H1 (cell line): ENCODE measurements around the gene E2F8.

Experiments used
- CTCF ChIP-seq, 3 experiments: IDR thresholded peaks; 1 replicate in 2 of 3; 2 replicates in 1 of 3; pipeline versions ENCODE4 v1.5.1 to v1.6.1; 2011; ENCODE audit warnings: low read length in 3 of 3, mild to moderate bottlenecking in 3 of 3, inconsistent platforms in 2 of 3, low read depth in 1 of 3, moderate library complexity in 1 of 3; ENCODE audit not compliant: insufficient read depth in 1 of 3; ENCODE audit errors: control extremely low read depth in 1 of 3
- EZH2 ChIP-seq: fragments of 200-600 bp; sonication (generic); IDR thresholded peaks from 2 replicates; pipeline ENCODE4 v1.7.1; 2012; ENCODE audit warnings: low read depth, mild to moderate bottlenecking, moderate library complexity, low read length, inconsistent platforms; ENCODE audit not compliant: severe bottlenecking
- POLR2A ChIP-seq, 2 experiments: IDR thresholded peaks; 1 replicate in 1 of 2; 2 replicates in 1 of 2; pipeline ENCODE4 v1.6.1; 2011; ENCODE audit warnings: low read depth in 2 of 2, low read length in 2 of 2, mild to moderate bottlenecking in 2 of 2; ENCODE audit errors: control extremely low read depth in 1 of 2
- SIN3A ChIP-seq, 2 experiments: IDR thresholded peaks in 1 of 2; conservative IDR thresholded peaks in 1 of 2; 2 replicates each; pipeline ENCODE4 v1.6.1; 2011 to 2012; ENCODE audit warnings: low read length in 2 of 2, improper control_type of control experiment in 1 of 2, low read depth in 1 of 2, mild to moderate bottlenecking in 1 of 2
- SIX5 ChIP-seq: IDR thresholded peaks from 2 replicates; pipeline ENCODE4 v1.6.1; 2011; ENCODE audit warnings: mild to moderate bottlenecking, low read depth, low read length

- peak; percentile 54 to 85; a peak in 2 of 4 replicates for TF ChIP-seq SIN3A (conservative IDR thresholded peaks at IDR 0.05 in 1 of 2, IDR thresholded peaks at IDR 0.05 in 1 of 2; ENCODE audit: low read depth in 1 of 2, low read length in 2 of 2)
- no peak for TF ChIP-seq CTCF (IDR thresholded peaks at IDR 0.05; ENCODE audit: control extremely low read depth in 1 of 3, insufficient read depth in 1 of 3, low read depth in 1 of 3, low read length in 3 of 3)
- no peak for TF ChIP-seq EZH2
- TF ChIP-seq SIX5: no peak
- peak in 1 of 2 experiments; percentile 33; a peak in 1 of 3 replicates for TF ChIP-seq POLR2A (IDR thresholded peaks at IDR 0.05; ENCODE audit: control extremely low read depth in 1 of 2, low read depth in 2 of 2, low read length in 2 of 2)
Observed at GRCh38 chr11:19240420-19241259, at the start of gene E2F8.
